ENCODE measurements around the gene KRTAP4-9. TPM values are rescaled to one million over a fixed set of nuclear protein-coding genes. Genes with fewer than 3 reads are reported as not detected.
"Not testable (repeated sequence)": the region's sequence is repeated elsewhere in the genome, so short reads cannot be mapped to it uniquely, and the experiment has no call there.

KRTAP4-9 gene
- total RNA-seq, 2 donors from 2014 or later, result not detected

GRCh38 chr17:41123991-41124371 is 18.8 kb downstream of the KRTAP4-9 start, which contains the start of gene KRTAP4-12:
Gene KRTAP4-12, minus strand, starts transcription at chr17:41124182. Its CDS starts 60 bp downstream, at chr17:41124122.
- DNase-seq; H3K27me3 Mint-ChIP-seq (ENCODE audit: low read depth); H3K36me3 Mint-ChIP-seq (ENCODE audit: insufficient read depth in 2 of 2); H3K9me3 Mint-ChIP-seq; ATAC-seq (replicated peaks in 1 of 2); H3K27ac Mint-ChIP-seq: not testable (repeated sequence)
- peak within 1 kb of the TSS; percentile 2 to 18 for H3K4me3 Mint-ChIP-seq
- peaks cover 33% of the 10 kb centered on the region for H3K4me1 Mint-ChIP-seq (ENCODE audit: low read depth)

GRCh38 chr17:41125064-41125463 is 19.9 kb downstream of the KRTAP4-9 start:
- no peaks in the 10 kb centered on the region for H3K36me3 Mint-ChIP-seq (ENCODE audit: insufficient read depth in 2 of 2)
- H3K4me3 Mint-ChIP-seq, result no peak overlapping the region
- DNase-seq, result no peak

GRCh38 chr17:41126412-41126811 is 21.2 kb downstream of the KRTAP4-9 start:
- H3K4me1 Mint-ChIP-seq (ENCODE audit: low read depth), result peaks cover 31% of the 10 kb centered on the region
- H3K9me3 Mint-ChIP-seq, result peaks cover 2% of the 10 kb centered on the region in 2 donors
- DNase-seq (no peak), ATAC-seq (replicated peaks in 1 of 2) (no peak)
- H3K27ac Mint-ChIP-seq, result no peak overlapping the region
- H3K4me3 Mint-ChIP-seq, result no peak overlapping the region
- H3K36me3 Mint-ChIP-seq (ENCODE audit: insufficient read depth in 2 of 2), result no peaks in the 10 kb centered on the region
- H3K27me3 Mint-ChIP-seq (ENCODE audit: low read depth), result no peaks in the 10 kb centered on the region

More at GRCh38 chr17:41125064-41125463, 19.9 kb downstream of the KRTAP4-9 start:
- ATAC-seq (replicated peaks in 1 of 2), result no peak
- H3K27me3 Mint-ChIP-seq (ENCODE audit: low read depth), result no peaks in the 10 kb centered on the region
- H3K27ac Mint-ChIP-seq, result no peak overlapping the region
- peaks cover 2% of the 10 kb centered on the region in 2 donors for H3K9me3 Mint-ChIP-seq
- peaks cover 33% of the 10 kb centered on the region for H3K4me1 Mint-ChIP-seq (ENCODE audit: low read depth)

- Mint-ChIP-seq H3K27me3 (ENCODE audit: low read depth) (no peaks in the 10 kb centered on the region), H3K9me3 (peaks cover under 1 to 1% of the 10 kb centered on the region in 2 donors), H3K27ac (no peak overlapping the region), H3K36me3 (ENCODE audit: insufficient read depth in 2 of 2) (no peaks in the 10 kb centered on the region), H3K4me3 (no peak overlapping the region), H3K4me1 (ENCODE audit: low read depth) (peaks cover 40% of the 10 kb centered on the region)
- ATAC-seq (replicated peaks in 1 of 2), result no peak
- DNase-seq, result no peak
Observed at GRCh38 chr17:41127371-41127770, 22.2 kb downstream of the KRTAP4-9 start.

- Mint-ChIP-seq H3K4me1 (ENCODE audit: low read depth) (peaks cover 28% of the 10 kb centered on the region), H3K9me3 (peaks cover 0 to under 1% of the 10 kb centered on the region in 2 donors), H3K27me3 (ENCODE audit: low read depth) (no peaks in the 10 kb centered on the region), H3K4me3 (no peak overlapping the region), H3K36me3 (ENCODE audit: insufficient read depth in 2 of 2) (no peaks in the 10 kb centered on the region), H3K27ac (peak overlapping the region; percentile 63)
- ATAC-seq (replicated peaks in 1 of 2) (no peak), DNase-seq (no peak)
Observed at GRCh38 chr17:41131979-41132378, 26.8 kb downstream of the KRTAP4-9 start.

- Mint-ChIP-seq H3K36me3 (ENCODE audit: insufficient read depth in 2 of 2) (no peaks in the 10 kb centered on the region), H3K27ac (no peak overlapping the region), H3K4me1 (ENCODE audit: low read depth) (peaks cover 28% of the 10 kb centered on the region), H3K27me3 (ENCODE audit: low read depth) (no peaks in the 10 kb centered on the region), H3K4me3 (no peak overlapping the region), H3K9me3 (peaks cover 0 to 10% of the 10 kb centered on the region in 2 donors)
- no peak for DNase-seq
- no peak for ATAC-seq (replicated peaks in 1 of 2)
Observed at GRCh38 chr17:41133880-41134735, 28.9 kb downstream of the KRTAP4-9 start.

- peaks cover 10 to 28% of the 10 kb centered on the region in 2 donors for H3K9me3 Mint-ChIP-seq
- not testable (repeated sequence) for H3K4me3 Mint-ChIP-seq; ATAC-seq (replicated peaks in 1 of 2)
Observed at GRCh38 chr17:41139865-41140264, 34.7 kb downstream of the KRTAP4-9 start.

GRCh38 chr17:41140360-41141131 is 35.4 kb downstream of the KRTAP4-9 start, which contains the start of gene KRTAP4-6:
Gene KRTAP4-6, minus strand, starts transcription at chr17:41140544. Its CDS starts 57 bp downstream, at chr17:41140487.
- H3K4me3 Mint-ChIP-seq, result no peak within 1 kb of the TSS
- peaks cover 5% of the 10 kb centered on the region for H3K4me1 Mint-ChIP-seq (ENCODE audit: low read depth)
- H3K27me3 Mint-ChIP-seq (ENCODE audit: low read depth), result no peaks in the 10 kb centered on the region
- H3K36me3 Mint-ChIP-seq (ENCODE audit: insufficient read depth in 2 of 2), result peaks cover 10 to 18% of the 10 kb centered on the region in 2 donors
- DNase-seq (no peak), ATAC-seq (replicated peaks in 1 of 2) (no peak)
- peaks cover 10 to 28% of the 10 kb centered on the region in 2 donors for H3K9me3 Mint-ChIP-seq
- H3K27ac Mint-ChIP-seq, result no peak within 1 kb of the TSS

More at GRCh38 chr17:41139865-41140264, 34.7 kb downstream of the KRTAP4-9 start:
- not testable (repeated sequence) for H3K4me1 Mint-ChIP-seq (ENCODE audit: low read depth); DNase-seq; H3K27ac Mint-ChIP-seq; H3K27me3 Mint-ChIP-seq (ENCODE audit: low read depth)
- peaks cover 10 to 18% of the 10 kb centered on the region in 2 donors for H3K36me3 Mint-ChIP-seq (ENCODE audit: insufficient read depth in 2 of 2)

GRCh38 chr17:41141361-41141760 is 36.2 kb downstream of the KRTAP4-9 start:
- no peak overlapping the region for H3K27ac Mint-ChIP-seq
- H3K4me3 Mint-ChIP-seq, result no peak overlapping the region
- no peak for DNase-seq
- ATAC-seq (replicated peaks in 1 of 2), result no peak
- H3K27me3 Mint-ChIP-seq (ENCODE audit: low read depth), result no peaks in the 10 kb centered on the region
- peaks cover 5% of the 10 kb centered on the region for H3K4me1 Mint-ChIP-seq (ENCODE audit: low read depth)
- H3K9me3 Mint-ChIP-seq, result peaks cover 10 to 28% of the 10 kb centered on the region in 2 donors
- peaks cover 10 to 18% of the 10 kb centered on the region in 2 donors for H3K36me3 Mint-ChIP-seq (ENCODE audit: insufficient read depth in 2 of 2)

GRCh38 chr17:41144846-41145245 is 39.7 kb downstream of the KRTAP4-9 start:
- Mint-ChIP-seq H3K27me3 (ENCODE audit: low read depth) (no peaks in the 10 kb centered on the region), H3K4me1 (ENCODE audit: low read depth) (peaks cover 5% of the 10 kb centered on the region), H3K9me3 (peaks cover 7 to 16% of the 10 kb centered on the region in 2 donors), H3K4me3 (no peak overlapping the region), H3K36me3 (ENCODE audit: insufficient read depth in 2 of 2) (peaks cover 8 to 15% of the 10 kb centered on the region in 2 donors), H3K27ac (no peak overlapping the region)
- ATAC-seq (replicated peaks in 1 of 2) (no peak), DNase-seq (no peak)

- ATAC-seq (replicated peaks in 1 of 2) (no peak), DNase-seq (no peak)
- no peak overlapping the region for H3K4me3 Mint-ChIP-seq
- H3K4me1 Mint-ChIP-seq (ENCODE audit: low read depth), result peaks cover 5% of the 10 kb centered on the region
- peaks cover 8 to 15% of the 10 kb centered on the region in 2 donors for H3K36me3 Mint-ChIP-seq (ENCODE audit: insufficient read depth in 2 of 2)
- peaks cover 7 to 16% of the 10 kb centered on the region in 2 donors for H3K9me3 Mint-ChIP-seq
- H3K27ac Mint-ChIP-seq, result no peak overlapping the region
- no peaks in the 10 kb centered on the region for H3K27me3 Mint-ChIP-seq (ENCODE audit: low read depth)
Observed at GRCh38 chr17:41145261-41145660, 40.1 kb downstream of the KRTAP4-9 start.

GRCh38 chr17:41147531-41148204 is 42.5 kb downstream of the KRTAP4-9 start:
- Mint-ChIP-seq H3K27ac (no peak overlapping the region), H3K36me3 (ENCODE audit: insufficient read depth in 2 of 2) (peaks cover 7 to 9% of the 10 kb centered on the region in 2 donors), H3K27me3 (ENCODE audit: low read depth) (no peaks in the 10 kb centered on the region), H3K9me3 (peaks cover 5 to 9% of the 10 kb centered on the region in 2 donors), H3K4me1 (ENCODE audit: low read depth) (no peaks in the 10 kb centered on the region), H3K4me3 (no peak overlapping the region)
- ATAC-seq (replicated peaks in 1 of 2) (no peak), DNase-seq (no peak)
